GOT3 (cell line): ENCODE results near the gene AVEN.
"Not testable (repeated sequence)": the region's sequence is repeated elsewhere in the genome, so short reads cannot be mapped to it uniquely, and the experiment has no call there.

Experiments used
- DNase-seq: peaks from one replicate; lab custom pipeline; 2025; ENCODE audit warnings: mixed read lengths; lab: John Stamatoyannopoulos, UW

AVEN gene

GRCh38 chr15:33852094-33852493 lies 186.9 kb downstream of the AVEN start:
- DNase-seq = no peak

- DNase-seq = no peak
These were observed 187.9 kb downstream of the AVEN start for GRCh38 chr15:33851079-33851478.

GRCh38 chr15:33848011-33848410 lies 191.0 kb downstream of the AVEN start:
- no peak for DNase-seq

GRCh38 chr15:33846862-33847261 lies 192.1 kb downstream of the AVEN start:
- DNase-seq = no peak

GRCh38 chr15:33846142-33846541 lies 192.9 kb downstream of the AVEN start:
- no peak for DNase-seq

- DNase-seq = no peak
These were observed 194.4 kb downstream of the AVEN start for GRCh38 chr15:33844597-33844996.

DNA sequence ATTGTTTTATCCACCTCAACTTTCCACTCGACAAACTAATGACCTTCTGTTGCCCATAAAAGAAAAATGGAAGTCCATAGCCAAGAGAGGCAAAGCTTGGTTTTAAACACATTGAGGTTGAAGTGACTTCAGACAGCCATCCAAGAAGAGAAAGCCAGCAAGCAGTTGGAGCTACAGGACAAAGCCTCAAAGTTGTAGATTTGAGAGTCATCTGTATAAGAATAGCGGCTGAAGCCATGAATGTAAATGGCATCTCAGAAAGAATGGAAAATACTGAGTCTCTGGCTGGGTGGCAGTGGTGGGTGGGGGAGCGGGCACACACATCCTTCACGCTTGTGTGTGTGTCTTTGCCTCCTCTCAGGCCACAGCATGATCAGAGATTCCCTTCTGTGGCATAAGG lies 194.8 kb downstream of the AVEN start:
- no peak for DNase-seq

GRCh38 chr15:33840615-33841014 lies 198.4 kb downstream of the AVEN start:
- no peak for DNase-seq

- DNase-seq = no peak
These were observed 199.5 kb downstream of the AVEN start for GRCh38 chr15:33839540-33839939.

DNA sequence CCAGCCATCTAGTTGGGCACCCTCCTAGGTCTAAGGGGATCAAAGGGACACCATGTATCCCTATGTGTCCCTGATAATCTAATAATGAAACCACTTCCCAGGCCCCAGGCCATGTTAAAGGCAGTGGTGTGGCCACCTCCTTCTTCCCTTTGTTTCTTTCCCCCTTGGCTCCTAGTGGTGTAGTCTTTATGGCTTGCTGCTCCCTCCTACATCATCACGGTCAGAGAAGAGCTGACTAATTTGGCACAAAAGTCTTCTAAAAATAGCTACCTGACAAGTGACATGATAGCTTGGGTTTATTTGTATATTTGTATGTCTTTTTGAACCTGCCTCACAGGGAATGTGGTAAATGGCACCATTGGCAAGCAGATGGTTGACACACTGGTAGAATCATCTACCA lies 201.7 kb downstream of the AVEN start:
- DNase-seq = no peak

GRCh38 chr15:33834892-33835743 lies 203.9 kb downstream of the AVEN start:
- no peak for DNase-seq

- no peak for DNase-seq
These were observed 207.4 kb downstream of the AVEN start for GRCh38 chr15:33831646-33832045.

- DNase-seq = no peak
These were observed 208.7 kb downstream of the AVEN start for GRCh38 chr15:33830351-33830750.

- DNase-seq = no peak
These were observed 212.8 kb downstream of the AVEN start for GRCh38 chr15:33826201-33826600.

DNA sequence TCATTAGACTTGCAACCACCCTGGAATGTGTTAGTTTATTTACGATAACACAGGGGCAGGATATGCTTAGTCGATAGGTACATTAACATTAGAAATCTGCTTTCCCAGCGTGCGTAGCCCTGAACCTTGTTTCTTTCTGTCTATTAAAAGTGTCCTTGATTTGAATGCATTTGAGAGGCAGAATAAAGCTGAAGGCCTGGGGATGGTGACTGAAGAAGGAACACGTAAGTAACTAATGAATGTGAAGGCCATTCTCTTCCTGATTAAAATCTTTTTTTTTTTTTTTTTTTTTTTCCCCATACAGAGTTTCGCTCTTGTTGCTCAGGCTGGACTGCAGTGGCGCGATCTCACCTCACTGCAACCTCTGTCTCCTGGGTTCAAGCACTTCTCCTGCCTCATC lies 213.6 kb downstream of the AVEN start:
- no peak for DNase-seq

DNA sequence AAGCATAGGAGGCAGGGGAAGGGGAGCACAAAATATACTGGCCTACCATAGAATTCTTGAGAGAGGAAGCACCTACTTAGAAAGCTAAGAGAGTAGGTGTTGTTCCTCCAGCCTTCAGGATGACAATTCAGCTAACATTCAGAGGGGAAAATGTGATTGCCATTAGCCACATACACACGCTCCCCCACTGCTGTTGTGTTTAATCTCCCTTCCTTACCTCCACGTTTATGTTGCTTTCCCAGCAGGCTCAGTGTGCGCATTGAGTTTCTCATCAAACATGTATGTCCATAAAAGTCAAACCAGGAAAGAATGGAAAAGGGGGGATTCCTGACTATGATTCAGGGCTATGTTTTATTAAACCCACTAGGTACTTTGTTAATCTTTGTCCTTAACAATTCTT lies 215.9 kb downstream of the AVEN start:
- DNase-seq = no peak

DNA sequence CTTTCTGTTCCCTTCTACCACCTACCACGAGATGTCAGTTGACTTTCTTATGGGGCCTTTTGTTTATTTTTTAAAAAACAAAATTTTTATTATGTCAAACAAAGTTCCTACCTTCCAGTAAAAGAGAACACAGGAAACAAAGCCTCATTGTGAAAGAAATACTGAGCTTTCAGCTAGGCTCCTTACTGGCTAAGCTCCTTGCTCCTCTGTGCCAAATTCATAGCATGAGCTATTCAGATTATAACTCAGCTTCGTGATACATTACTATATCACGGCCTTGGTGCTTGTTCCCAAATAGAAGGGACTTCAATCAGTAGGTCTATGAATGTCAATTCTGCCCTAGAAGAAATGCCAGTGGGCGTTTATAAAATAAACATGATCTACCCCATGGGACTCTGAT lies 216.5 kb downstream of the AVEN start:
- no peak for DNase-seq

DNA sequence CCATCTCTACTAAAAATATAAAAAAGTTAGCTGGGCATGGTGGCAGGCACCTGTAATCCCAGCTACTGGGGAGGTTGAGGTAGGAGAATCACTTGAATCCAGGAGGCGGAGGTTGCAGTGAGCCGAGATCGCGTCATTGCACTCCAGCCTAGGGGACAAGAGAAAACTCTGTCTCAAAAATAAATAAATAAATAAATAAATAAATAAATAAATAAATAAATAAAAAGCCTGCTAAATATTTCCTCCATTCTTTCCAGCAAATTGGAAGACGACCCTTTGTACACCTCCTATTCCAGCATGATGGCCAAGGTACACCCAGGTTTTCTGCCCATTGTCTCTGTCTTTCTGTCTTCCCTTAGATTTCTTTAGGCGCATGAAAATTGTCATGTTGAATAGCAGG lies 219.5 kb downstream of the AVEN start:
- not testable (repeated sequence) for DNase-seq
